HG03342 (cell line): ENCODE measurements around the gene TUBGCP3.
"Not testable (repeated sequence)": the region's sequence is repeated elsewhere in the genome, so short reads cannot be mapped to it uniquely, and the experiment has no call there.

Source experiments
- ATAC-seq: cut with Tn5 transposase; IDR thresholded peaks from one replicate; pipeline ENCODE4 v1.9.1; 2021; ENCODE audit warnings: mild to moderate bottlenecking, moderate library complexity; ENCODE audit not compliant: unreplicated experiment

TUBGCP3 gene, protein sequence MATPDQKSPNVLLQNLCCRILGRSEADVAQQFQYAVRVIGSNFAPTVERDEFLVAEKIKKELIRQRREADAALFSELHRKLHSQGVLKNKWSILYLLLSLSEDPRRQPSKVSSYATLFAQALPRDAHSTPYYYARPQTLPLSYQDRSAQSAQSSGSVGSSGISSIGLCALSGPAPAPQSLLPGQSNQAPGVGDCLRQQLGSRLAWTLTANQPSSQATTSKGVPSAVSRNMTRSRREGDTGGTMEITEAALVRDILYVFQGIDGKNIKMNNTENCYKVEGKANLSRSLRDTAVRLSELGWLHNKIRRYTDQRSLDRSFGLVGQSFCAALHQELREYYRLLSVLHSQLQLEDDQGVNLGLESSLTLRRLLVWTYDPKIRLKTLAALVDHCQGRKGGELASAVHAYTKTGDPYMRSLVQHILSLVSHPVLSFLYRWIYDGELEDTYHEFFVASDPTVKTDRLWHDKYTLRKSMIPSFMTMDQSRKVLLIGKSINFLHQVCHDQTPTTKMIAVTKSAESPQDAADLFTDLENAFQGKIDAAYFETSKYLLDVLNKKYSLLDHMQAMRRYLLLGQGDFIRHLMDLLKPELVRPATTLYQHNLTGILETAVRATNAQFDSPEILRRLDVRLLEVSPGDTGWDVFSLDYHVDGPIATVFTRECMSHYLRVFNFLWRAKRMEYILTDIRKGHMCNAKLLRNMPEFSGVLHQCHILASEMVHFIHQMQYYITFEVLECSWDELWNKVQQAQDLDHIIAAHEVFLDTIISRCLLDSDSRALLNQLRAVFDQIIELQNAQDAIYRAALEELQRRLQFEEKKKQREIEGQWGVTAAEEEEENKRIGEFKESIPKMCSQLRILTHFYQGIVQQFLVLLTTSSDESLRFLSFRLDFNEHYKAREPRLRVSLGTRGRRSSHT

DNA sequence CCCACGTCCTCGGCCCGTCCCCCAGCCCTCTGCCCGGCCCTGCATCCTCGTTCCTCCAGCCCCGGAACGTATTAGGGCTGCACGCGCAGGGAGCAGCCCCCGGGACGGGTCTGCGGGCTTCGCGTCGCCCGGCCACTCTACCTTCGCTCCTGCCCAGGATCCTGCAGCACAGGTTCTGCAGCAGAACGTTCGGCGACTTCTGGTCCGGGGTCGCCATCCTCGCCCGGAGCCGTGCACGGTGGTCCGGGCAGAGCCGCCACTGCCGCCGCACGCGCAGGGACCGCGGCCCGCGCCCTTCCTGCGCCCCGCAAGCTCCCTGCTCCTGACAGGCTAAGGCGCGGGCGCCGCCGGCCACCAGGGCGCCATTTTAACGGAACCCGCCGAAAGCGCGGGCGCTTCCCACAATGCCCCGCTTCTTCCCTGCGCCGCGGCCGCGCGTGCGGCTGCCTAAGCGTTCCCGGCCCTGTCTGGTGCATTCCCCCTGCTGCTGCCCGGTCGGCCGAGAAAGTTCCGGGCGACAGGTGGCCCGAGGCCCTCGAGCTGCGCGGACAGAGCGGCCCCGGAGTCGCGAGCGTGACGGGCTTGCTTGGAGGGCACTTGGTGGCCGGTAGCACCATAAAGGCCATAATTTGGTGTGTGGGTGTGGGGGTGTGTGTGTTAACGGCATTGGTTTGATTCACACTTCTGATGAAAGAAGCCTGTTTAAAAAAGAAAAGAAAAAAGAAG, at the start of gene TUBGCP3:
TSS of gene TUBGCP3 (minus strand) at position 390 of the 726 bp plus-strand sequence. CDS start at position 217, 173 bp downstream.
- ATAC-seq = peak; percentile 72

GRCh38 chr13:112637017-112637801, 49.3 kb upstream of the TUBGCP3 start:
- ATAC-seq = no peak

- ATAC-seq = no peak
These were observed 48.5 kb upstream of the TUBGCP3 start for GRCh38 chr13:112636401-112636975.

GRCh38 chr13:112635323-112635722, 47.4 kb upstream of the TUBGCP3 start:
- ATAC-seq = no peak

- ATAC-seq = no peak
These were observed 46.1 kb upstream of the TUBGCP3 start for GRCh38 chr13:112634102-112634501.

DNA sequence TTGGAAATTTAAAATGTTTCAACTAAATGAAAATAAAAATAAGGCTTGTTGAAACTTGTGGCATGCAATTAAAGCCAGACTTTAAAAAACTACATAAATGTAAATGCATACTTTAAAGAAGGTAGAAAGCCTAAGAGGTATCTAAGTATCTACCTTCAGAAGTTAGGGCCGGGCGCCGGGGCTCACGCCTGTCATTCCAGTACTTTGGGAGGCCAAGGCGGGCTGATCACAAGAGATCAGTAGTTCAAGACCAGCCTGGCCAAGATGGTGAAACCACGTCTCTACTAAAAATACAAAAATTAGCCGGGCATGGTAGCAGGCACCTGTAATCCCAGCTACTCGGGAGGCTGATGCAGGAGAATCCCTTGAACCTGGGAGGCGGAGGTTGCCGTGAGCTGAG, 42.3 kb upstream of the TUBGCP3 start:
- ATAC-seq = not testable (repeated sequence)

DNA sequence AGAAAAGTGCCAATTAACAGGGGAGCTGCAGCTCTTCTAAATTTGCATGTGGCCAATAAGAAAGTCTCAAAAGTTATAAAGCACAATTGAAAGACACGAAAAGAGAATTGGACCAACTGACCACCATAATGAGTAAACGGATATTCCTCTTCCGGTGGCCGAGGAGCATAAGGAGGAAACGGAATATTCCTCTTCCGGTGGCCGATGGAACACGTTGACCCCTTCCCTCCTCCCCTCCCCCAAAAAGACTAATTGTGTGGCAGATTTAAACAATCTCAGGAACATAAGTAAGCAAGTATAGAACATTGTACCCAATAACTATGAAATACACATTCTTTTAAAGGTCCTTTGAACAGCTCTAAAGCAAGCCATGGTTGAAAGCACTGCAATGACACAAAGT, 41.2 kb upstream of the TUBGCP3 start:
- ATAC-seq = no peak

GRCh38 chr13:112627613-112628012, 39.7 kb upstream of the TUBGCP3 start:
- not testable (repeated sequence) for ATAC-seq

DNA sequence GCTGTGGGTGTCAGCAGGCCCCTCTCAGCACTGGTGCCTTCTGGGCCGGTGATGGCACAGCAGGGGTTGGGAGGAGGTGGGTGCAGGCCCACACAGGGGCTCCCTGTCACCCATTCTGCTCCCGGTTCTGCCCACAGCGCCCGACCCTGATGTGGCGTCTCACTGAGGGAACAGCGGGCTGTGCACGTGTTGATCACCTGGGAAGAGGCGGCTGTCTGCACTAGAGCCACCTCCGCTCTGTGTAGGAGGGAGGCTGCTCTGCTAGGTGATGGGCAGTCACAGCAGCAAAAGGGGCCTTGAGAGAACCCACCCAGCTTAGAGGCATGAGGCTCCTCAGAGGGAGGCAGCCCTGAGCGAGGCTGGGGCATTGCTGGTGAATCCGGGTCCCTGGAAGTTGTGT, 39.2 kb upstream of the TUBGCP3 start:
- ATAC-seq = no peak

- ATAC-seq = no peak
These were observed 38.8 kb upstream of the TUBGCP3 start for GRCh38 chr13:112626761-112627160.

DNA sequence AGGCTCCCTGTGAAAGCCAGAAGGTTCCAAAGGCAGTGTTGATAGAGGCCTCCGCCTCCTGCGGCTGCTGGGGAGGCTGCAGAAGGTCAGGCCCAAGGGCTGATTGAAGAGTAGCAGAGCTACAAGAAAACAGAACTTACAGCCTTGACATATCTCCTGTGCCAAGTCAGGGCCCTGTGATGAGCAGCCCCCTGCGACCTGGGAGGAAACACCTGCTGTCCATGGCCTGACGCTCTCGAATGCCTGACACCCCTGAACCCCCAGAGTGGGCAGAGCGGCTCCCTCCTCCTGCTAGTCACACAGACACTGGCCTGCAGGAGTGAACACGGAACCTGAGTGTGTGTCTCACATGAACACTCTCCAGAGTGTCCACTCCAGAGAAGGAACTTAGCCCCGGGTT, 38.2 kb upstream of the TUBGCP3 start:
- no peak for ATAC-seq

DNA sequence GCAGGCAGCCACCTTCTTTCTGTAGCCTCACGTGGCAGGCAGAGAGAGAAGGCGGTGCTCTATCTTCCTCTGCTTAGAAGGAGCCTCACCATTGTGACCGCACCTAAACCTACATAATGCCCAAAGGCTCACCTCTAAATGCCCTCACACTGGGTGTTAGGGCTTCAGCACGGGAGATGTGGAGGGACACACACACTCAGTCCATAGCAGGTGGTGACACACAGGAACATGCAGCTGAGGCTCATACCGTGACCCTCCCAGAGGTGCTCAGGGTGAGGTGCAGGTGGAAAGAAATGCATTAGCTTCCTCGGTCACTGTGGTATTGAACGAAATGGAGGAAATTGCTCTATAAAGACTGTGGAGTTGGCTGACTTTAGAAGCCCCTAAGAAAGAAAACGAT, 37.7 kb upstream of the TUBGCP3 start:
- no peak for ATAC-seq

DNA sequence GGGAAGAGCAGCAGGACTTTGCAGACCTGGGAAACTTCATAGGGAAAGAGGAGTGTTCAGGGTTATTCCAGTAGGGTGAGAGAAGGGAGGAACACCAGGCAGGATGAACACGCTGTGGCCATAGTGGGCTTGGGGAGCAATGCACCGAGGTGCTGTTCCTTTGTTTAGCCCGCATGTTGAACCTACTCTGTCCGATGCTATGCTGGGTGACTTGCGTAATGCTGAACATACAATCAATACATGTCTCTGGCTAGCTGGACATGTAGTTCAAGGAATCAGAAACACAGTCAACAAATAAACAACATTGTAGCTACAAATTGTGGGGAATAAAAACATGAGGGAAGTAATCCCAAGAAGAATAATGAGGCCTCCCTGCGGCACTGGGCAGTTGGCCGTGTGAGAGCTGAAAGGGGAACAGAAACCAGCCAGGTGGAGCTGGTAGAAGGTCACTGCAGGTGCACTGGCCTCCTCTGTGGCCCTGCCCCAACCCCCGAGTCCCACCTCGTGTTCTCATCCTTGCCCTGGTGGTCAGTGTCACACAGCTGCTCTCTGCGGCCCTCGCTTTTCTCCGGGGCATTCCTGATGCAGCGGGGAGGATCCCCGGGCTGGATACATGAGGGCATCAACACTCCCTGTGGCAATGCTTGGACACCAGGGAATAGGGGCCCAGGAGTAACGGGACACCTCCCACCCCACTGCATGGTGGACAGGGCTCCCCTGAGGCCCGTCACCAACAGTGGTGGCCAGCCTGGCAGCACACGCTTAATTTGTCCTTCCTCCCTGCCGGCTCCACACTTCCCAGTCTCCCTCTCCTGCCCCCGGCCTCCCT, 36.9 kb upstream of the TUBGCP3 start:
- ATAC-seq = no peak

GRCh38 chr13:112624040-112624439, 36.1 kb upstream of the TUBGCP3 start:
- ATAC-seq = no peak

DNA sequence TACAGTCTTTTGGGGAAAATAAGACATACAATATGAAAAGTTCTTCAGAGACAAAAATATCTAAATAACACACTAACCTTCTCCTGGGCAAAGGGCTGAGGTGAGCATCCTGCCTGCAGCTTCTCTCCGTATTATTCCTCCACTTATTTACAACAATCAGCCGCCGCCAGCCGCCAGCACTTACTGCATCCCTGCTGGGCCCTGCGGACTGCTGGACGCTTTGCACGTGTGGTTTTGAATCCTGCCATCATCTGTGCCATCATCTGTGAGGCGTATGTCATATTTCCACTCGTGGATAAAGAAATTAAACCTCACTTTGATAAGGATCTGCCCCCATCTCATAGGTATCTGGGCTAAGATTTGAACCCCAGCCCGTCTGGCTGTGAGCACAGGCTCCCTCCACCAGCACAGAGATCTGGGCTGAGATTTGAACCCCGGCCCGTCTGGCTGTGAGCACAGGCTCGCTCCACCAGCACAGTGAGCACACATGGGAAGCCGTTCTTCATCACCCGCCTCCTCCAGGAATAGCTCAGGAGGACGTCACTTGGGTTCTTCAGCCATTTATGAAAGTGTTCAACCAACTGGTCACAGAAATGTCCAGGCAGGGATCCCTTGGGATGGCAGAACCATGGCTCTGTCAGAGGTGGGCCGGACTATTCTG, 35.2 kb upstream of the TUBGCP3 start:
- ATAC-seq = no peak

GRCh38 chr13:112622375-112622774, 34.4 kb upstream of the TUBGCP3 start:
- no peak for ATAC-seq

DNA sequence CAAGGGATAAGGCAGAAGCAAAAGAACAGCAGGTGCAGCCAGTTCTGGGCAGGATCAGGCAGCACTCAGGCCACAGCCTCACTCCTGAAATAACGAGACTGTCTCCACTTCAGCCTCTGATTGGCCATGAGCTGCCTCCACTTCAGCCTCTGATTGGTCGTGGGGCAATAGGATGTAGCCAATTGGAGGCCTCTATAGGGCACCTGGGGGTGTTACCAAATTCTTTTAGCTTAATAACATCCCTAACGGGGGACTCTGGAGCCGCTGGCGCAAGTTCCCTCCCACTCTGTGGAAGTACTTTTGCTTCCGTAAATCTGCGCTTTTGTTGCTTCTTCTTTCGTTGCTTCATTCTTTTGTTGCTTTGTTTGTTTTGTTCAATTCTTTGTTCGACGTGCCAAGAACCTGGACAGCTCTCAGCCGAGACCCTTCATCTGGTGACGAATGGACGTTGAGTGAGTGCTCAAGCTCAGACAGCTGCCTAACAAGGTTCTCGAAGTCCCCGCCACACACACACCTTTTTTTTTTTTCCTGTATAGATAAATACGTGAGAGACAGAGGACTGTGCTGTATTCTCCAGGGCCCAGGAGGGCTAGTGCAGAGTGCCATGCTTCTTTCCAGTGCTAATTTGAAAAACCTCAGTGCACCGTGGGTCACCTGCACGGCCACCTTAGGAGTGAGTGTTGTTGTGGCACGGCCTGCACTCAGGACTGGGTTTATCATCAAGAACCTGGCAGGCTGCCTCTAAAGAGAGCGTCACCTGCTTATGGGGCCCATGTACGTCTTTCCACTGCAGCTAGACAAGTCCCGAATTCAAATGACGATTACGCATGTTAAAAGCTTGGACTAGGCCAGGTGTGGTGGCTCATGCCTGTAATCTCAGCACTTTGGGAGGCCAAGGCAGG, 32.0 kb upstream of the TUBGCP3 start:
- ATAC-seq = no peak

DNA sequence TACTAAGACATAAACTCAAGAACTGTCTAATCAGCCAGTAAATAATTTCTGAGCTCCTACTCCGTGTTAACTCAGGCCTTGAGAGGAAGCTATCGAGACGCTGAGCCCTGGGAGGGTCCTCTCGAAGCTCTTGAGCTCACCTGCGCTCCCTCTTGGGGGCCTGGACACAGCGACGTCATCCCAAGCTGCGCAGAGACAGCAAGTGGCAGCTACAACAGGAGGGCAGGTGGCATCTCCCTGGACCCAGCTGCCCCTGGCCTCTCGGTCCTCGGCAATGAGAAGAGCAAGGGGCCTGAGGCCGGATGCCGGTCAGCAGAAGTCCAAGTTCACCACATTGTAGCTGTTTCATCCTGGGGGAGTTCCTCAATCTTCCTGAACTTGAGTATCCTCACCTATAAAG, 30.5 kb upstream of the TUBGCP3 start:
- no peak for ATAC-seq
